Stimulated activated CD4-positive, alpha-beta T cell treated with anti-CD3 and anti-CD28 coated beads, Interleukin-4, amount 100 ng/mL, for 1 hour (primary cell): ENCODE results near the gene RPL18.
A peak's percentile ranks its signal among the peaks of the same experiment; 100 is the strongest.

ENCODE experiments used
- DNase-seq: peaks from one replicate; pipeline ENCODE4 v3.0.0-alpha.2; 2020

The RPL18 gene

GRCh38 chr19:48629599-48630295, 10.8 kb upstream of the RPL18 start:
- DNase-seq: no peak

DNA sequence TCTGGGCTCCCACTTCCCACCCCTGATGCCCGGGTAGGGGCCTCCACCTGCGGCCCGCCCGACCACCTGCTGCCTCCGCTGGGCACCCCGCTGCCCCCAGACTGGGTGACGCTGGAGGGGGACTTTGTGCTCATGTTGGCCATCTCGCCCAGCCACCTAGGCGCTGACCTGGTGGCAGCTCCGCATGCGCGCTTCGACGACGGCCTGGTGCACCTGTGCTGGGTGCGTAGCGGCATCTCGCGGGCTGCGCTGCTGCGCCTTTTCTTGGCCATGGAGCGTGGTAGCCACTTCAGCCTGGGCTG, 10.3 kb upstream of the RPL18 start:
- DNase-seq: no peak

GRCh38 chr19:48628486-48629296, 9.7 kb upstream of the RPL18 start:
- no peak for DNase-seq

DNA sequence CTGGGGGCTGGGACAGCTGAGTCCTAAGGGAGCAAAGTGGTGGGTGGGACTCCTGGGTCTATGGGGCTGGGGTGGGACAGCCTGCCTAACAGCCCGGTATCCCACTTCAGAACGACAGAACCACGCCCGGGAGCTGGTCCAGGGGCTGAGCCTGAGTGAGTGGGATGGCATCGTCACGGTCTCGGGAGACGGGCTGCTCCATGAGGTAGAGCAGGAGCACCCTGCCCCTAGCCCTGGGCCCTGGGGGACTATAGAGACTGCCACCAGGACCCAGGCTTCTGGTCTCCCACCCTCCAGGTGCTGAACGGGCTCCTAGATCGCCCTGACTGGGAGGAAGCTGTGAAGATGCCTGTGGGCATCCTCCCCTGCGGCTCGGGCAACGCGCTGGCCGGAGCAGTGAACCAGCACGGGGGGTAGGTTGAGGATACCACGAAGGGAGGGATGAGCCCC, 8.9 kb upstream of the RPL18 start:
- DNase-seq: no peak

- no peak for DNase-seq
These were observed 8.4 kb upstream of the RPL18 start for GRCh38 chr19:48627201-48627864.

GRCh38 chr19:48625891-48626327, 6.9 kb upstream of the RPL18 start:
- DNase-seq: no peak

DNA sequence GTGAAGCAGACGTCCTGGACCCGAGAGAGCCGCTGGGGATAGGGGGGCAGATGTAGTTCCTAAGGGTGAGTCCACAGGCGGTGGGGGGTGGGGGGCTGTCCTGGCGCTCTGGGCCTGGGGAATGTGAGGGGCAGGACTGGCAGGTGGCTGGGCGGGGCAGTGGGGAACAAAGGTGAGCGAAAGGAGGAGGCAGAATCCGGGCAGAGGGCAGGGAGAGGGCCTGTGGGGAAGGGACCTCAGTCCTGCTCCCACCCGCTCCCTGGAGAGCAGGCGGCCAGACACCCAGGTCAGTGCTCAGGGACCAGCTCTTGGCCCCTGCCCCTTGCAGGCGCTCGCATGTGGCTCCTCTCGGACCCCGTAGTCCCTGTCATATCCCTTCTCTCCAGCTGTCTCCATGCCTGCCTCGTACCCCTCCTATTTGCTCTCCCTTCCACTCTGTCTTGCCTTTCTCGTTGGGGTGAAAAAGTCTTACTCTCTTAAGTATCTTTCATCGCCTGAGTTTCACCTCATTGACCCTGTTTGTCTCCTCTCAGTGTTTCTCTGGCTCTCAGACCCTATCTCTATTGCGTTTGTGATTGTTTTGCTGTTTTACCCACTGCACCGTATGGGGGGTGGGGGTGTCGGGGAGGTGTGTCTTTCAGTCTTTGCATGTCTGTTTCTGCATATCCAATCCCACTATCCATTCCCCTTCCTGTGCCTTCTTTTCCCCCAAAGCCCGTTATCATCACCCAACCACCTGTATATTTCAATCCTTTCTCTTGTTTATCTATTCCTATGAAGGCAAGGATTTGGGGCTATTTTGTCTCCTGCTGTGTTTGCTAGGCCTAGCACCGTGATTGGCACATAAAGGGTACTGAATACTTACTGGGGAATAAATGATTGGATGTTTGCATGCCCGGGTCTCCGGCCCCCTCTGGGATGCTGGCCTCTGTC, 6.1 kb upstream of the RPL18 start:
- no peak for DNase-seq

DNA sequence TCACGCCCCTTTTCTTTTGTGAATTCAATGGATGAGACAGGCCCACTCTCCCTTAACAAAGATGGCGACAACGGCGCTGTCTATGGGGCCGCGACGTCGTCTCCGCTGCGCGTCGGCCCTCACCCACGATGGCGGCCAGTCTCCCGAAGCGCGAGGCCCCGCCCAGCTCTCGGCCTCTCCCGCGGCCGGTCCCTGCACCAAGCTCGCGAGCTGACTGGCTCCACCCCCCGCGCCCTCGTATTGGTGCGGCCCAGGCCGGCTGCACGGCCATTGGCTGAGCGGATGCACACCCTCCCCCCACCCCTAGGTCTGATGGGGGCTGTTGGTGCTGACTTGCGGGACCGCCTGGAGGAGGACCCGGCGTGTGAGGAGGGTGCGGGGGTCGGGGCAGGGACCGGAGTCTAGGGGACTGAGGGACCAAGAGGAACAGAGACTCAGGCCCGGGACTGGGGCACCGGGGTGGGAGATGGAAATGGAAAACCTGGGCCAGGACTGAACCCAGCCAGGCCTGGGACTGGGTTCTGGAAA, 5.2 kb upstream of the RPL18 start:
- DNase-seq: peak; percentile 99

DNA sequence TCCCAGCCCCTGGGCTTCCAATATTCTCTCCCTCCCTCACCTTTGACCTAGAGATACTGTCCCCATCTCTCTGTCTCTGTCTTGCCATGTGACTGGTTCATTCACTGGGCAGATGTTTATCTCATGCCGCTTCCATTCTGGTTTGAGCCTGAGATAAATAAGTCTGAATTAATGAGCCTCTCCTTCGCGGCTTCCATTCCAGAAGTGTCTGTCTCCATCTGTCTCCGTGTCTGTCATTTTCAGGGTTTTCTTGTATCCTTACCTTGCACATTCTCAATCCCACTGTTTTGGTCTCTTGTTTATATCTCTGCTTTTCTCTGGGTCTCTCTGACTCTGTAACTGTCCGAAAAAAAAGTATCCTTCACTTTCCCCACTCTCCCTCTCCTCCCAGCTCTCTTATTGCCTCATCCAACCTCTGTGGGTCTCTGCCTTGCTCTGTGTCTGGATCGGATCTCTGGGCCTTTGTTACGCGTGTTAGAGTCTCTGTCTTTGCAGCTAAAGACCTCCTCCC, 4.6 kb upstream of the RPL18 start:
- no peak for DNase-seq

- DNase-seq: no peak
These were observed 961 bp upstream of the RPL18 start for GRCh38 chr19:48619692-48620585.

GRCh38 chr19:48618278-48618915, 581 bp downstream of the RPL18 start:
- DNase-seq: peak; percentile 42

DNA sequence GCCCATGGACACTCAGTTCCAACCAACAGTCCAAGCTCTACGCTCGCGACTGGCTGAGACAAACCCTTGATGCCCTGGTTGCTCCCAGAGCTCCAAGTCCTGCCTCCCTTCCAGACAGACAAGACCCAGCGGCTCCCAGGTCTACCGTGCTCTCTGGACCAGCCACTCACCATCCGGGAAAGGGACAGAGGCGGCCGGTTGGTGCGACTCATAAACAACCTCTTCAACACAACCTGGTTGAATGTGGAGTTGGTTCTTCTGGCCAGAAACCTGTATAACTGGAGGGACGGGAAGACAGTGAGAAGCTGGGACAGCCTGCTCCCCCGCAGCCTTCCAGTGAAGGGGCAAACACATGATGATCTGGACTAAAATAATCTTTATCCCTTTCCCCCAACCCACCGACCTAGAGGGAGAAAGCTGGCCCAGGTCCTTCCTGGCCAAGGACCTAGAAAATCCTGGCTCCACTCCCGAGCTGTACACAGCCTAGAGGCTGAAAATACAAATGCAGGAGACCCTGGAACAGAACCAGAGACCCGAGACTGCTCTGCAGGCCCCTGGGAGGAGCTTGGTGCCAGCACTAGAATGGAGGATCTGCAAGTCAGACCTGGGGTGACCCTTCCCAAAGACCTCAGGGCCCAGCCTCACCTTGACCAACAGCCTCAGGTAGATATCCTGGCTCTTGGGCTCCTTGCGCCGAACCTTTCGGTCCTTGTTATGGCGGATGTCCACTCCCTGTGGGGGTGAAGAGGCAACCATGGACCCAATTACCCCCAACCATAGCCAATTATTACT, 1.6 kb downstream of the RPL18 start:
- DNase-seq: no peak

- DNase-seq: no peak
These were observed 2.4 kb downstream of the RPL18 start for GRCh38 chr19:48616491-48617056.

DNA sequence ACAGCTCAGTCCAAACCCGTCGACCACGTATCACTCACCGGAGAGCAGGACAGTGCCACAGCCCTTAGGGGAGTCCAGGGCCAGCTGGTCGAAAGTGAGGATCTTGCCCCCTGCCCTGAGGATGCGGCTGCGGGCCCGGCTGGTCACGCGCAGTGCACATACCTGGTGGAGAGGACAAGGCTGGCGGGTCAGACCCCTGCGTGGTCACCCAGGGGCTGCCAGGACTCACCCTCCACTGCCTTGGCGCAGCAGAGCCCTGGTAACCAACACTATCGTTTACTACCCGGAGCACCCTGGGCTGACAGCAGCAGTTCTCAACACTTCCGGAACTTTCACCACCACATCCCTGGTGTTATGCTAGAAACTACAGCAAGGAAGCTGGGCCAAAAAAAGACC, 2.9 kb downstream of the RPL18 start:
- DNase-seq: no peak

GRCh38 chr19:48615231-48616040, 3.5 kb downstream of the RPL18 start:
- DNase-seq: no peak

- DNase-seq: no peak
These were observed 4.3 kb downstream of the RPL18 start, which contains the start of gene FAM83E for GRCh38 chr19:48614436-48615230. FAM83E (minus strand) TSS chr19:48615076; CDS start chr19:48613372, 1,704 bp downstream.

GRCh38 chr19:48613852-48614435, 5.0 kb downstream of the RPL18 start:
- no peak for DNase-seq
